Panc1 (cell line): ENCODE results near the gene PARD3.

Experiments
- POLR2AphosphoS5 ChIP-seq: IDR thresholded peaks from 2 replicates; pipeline ENCODE4 v1.6.1; 2012; ENCODE audit warnings: mild to moderate bottlenecking, low read depth, low read length, moderate library complexity
- TCF7L2 ChIP-seq: IDR thresholded peaks from 2 replicates; pipeline ENCODE4 v1.6.1; 2011; ENCODE audit warnings: mild to moderate bottlenecking, low read depth, low read length, inconsistent platforms
- TF ChIP-seq, protein P1 (sequence below): fragments of 450-650 bp; IDR thresholded peaks from 2 replicates; pipeline ENCODE4 v1.5.1; 2017; ENCODE audit warnings: mild to moderate bottlenecking

DNA sequence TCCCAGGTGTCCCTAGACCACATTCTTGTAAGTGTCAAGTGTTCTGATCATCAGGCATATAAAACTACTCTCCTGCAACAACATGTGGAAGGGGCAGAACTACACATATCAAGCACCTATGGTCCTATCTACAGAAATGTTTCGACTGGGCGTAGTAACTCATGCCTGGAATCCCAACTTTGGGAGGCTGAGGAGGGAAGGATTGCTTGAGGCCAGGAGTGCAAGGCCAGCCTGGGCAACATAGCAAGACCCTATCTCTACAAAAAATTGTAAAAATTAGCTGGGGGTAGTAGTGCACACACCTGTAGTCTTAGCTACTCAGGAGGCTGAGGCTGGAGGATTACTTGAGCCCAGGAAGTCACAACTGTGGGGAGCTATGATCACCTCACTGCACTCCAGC is 244.2 kb downstream of the PARD3 start:
- TF ChIP-seq POLR2AphosphoS5 (no peak), TCF7L2 (no peak)
- TF ChIP-seq, protein P1, sequence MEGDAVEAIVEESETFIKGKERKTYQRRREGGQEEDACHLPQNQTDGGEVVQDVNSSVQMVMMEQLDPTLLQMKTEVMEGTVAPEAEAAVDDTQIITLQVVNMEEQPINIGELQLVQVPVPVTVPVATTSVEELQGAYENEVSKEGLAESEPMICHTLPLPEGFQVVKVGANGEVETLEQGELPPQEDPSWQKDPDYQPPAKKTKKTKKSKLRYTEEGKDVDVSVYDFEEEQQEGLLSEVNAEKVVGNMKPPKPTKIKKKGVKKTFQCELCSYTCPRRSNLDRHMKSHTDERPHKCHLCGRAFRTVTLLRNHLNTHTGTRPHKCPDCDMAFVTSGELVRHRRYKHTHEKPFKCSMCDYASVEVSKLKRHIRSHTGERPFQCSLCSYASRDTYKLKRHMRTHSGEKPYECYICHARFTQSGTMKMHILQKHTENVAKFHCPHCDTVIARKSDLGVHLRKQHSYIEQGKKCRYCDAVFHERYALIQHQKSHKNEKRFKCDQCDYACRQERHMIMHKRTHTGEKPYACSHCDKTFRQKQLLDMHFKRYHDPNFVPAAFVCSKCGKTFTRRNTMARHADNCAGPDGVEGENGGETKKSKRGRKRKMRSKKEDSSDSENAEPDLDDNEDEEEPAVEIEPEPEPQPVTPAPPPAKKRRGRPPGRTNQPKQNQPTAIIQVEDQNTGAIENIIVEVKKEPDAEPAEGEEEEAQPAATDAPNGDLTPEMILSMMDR = no peak
